GM04503 (cell line): Measurements from ENCODE around the gene F2.
"Not testable (repeated sequence)": the region's sequence is repeated elsewhere in the genome, so short reads cannot be mapped to it uniquely, and the experiment has no call there.

ENCODE experiments used
- DNase-seq: peaks from one replicate; pipeline ENCODE4 v3.0.0-alpha.2; 2012; ENCODE audit warnings: low read depth

The F2 gene

GRCh38 chr11:46719048-46719542 is at the start of gene F2:
TSS of gene F2 (plus strand) at chr11:46719213. CDS start at chr11:46719236, 23 bp downstream.
- DNase-seq: no peak

GRCh38 chr11:46669711-46670139 is 49.3 kb upstream of the F2 start:
- DNase-seq: no peak

- DNase-seq: not testable (repeated sequence)
These were observed 48.5 kb upstream of the F2 start for GRCh38 chr11:46670521-46670920.

- no peak for DNase-seq
These were observed 47.1 kb upstream of the F2 start for GRCh38 chr11:46671958-46672315.

- DNase-seq: no peak
These were observed 46.6 kb upstream of the F2 start for GRCh38 chr11:46672381-46672839.

- DNase-seq: no peak
These were observed 45.1 kb upstream of the F2 start for GRCh38 chr11:46673713-46674462.

GRCh38 chr11:46674463-46675287 is 44.3 kb upstream of the F2 start:
- no peak for DNase-seq

- DNase-seq: peak; percentile 76
These were observed 43.6 kb upstream of the F2 start for GRCh38 chr11:46675288-46675851.

GRCh38 chr11:46675949-46676348 is 43.1 kb upstream of the F2 start:
- DNase-seq: no peak

- no peak for DNase-seq
These were observed 42.4 kb upstream of the F2 start for GRCh38 chr11:46676436-46677158.

GRCh38 chr11:46677169-46677568 is 41.8 kb upstream of the F2 start:
- DNase-seq: no peak

- no peak for DNase-seq
These were observed 40.8 kb upstream of the F2 start for GRCh38 chr11:46677991-46678740.

- no peak for DNase-seq
These were observed 40.3 kb upstream of the F2 start for GRCh38 chr11:46678741-46679130.

- no peak for DNase-seq
These were observed 39.5 kb upstream of the F2 start for GRCh38 chr11:46679241-46680163.

- no peak for DNase-seq
These were observed 38.8 kb upstream of the F2 start for GRCh38 chr11:46680164-46680760.

- no peak for DNase-seq
These were observed 38.2 kb upstream of the F2 start for GRCh38 chr11:46680815-46681214.

- DNase-seq: no peak
These were observed 37.2 kb upstream of the F2 start for GRCh38 chr11:46681814-46682213.

- no peak for DNase-seq
These were observed 36.0 kb upstream of the F2 start for GRCh38 chr11:46682773-46683752.

- DNase-seq: no peak
These were observed 34.6 kb upstream of the F2 start for GRCh38 chr11:46684367-46684766.
